LHCN-M2 (cell line): Measurements from ENCODE around the gene SNN. TPM values are rescaled to one million over a fixed set of nuclear protein-coding genes. Genes with fewer than 3 reads are reported as not detected.

Source experiments
- DNase-seq: peaks from one replicate; pipeline ENCODE4 v3.0.0-alpha.2; 2012; ENCODE audit warnings: low read depth
- total RNA-seq: library from RNA; depleted of rRNA; stranded (reverse); fragments of >200 nt; gene quantifications from 2 replicates; pipeline ENCODE4 v1.2.3, GENCODE V29; 2014; rRNA removed

The SNN gene
- total RNA-seq, 1 experiment from 2014 or later, result 12.4 TPM

- no peak for DNase-seq
These were observed 59.7 kb downstream of the SNN start for GRCh38 chr16:11727796-11728543.

Other genes starting within 250 kb of the SNN start
- gene LITAF, start 81.5 kb upstream of the SNN start, total RNA-seq, result 0.63 and 0.96 TPM in 2 replicates
- gene TXNDC11, start 74.4 kb downstream of the SNN start, total RNA-seq, result 27.3 and 31.0 TPM in 2 replicates
- gene ZC3H7A, start 128.8 kb downstream of the SNN start, total RNA-seq, result 26.5 and 42.4 TPM in 2 replicates
- 216 and 226 TPM in 2 replicates for gene RSL1D1, start 183.1 kb downstream of the SNN start, total RNA-seq
- 98.0 and 101 TPM in 2 replicates for gene GSPT1, start 247.5 kb downstream of the SNN start, total RNA-seq